H1 (cell line): ENCODE results near the gene SEMA6D. TPM values are rescaled to one million over a fixed set of nuclear protein-coding genes. Genes with fewer than 3 reads are reported as not detected.

Experiments
- CTCF ChIA-PET: fragments of 300-600 bp; sonication (Branson Sonifier 250); formaldehyde crosslinking; loops from one replicate; lab custom pipeline; 2021; ENCODE audit not compliant: partially characterized antibody; lab: Charles Lee
- POLR2A ChIA-PET: fragments of 300-600 bp; sonication (Branson Sonifier 250); formaldehyde crosslinking; loops from one replicate; lab custom pipeline; 2021; ENCODE audit warnings: inconsistent platforms; ENCODE audit not compliant: partially characterized antibody; lab: Charles Lee
- DNase-seq, 2 experiments: peaks; one replicate each; pipeline versions ENCODE4 v3.0.0 to v3.0.0-alpha.2; 2010 to 2022; ENCODE audit warnings: low spot score in 2 of 2, low read depth in 1 of 2, mixed read lengths in 1 of 2
- FAIRE-seq: peaks from 2 replicates; lab custom pipeline; 2011; peaks lifted over from hg19 to GRCh38; lab: Jason Lieb, UNC
- H2AFZ ChIP-seq: 2 replicates; pipeline ENCODE4 v1.8.1; 2012; ENCODE audit warnings: low read length, inconsistent platforms
- H2AK5ac ChIP-seq: 2 replicates; pipeline ENCODE4 v1.6.1; 2013; ENCODE audit warnings: low read depth, low read length
- H2BK120ac ChIP-seq: replicated peaks from 2 replicates; pipeline ENCODE3; 2013; ENCODE audit warnings: low read depth, low read length, inconsistent platforms
- H2BK12ac ChIP-seq: 2 replicates; pipeline ENCODE4 v1.6.1; 2013; ENCODE audit warnings: low read depth, low read length
- H2BK15ac ChIP-seq: 2 replicates; pipeline ENCODE4 v1.6.1; 2013; ENCODE audit warnings: low read length
- H2BK20ac ChIP-seq: 2 replicates; pipeline ENCODE4 v1.6.1; 2013; ENCODE audit warnings: low read length
- H2BK5ac ChIP-seq: 2 replicates; pipeline ENCODE4 v1.6.1; 2013; ENCODE audit warnings: low read depth, low read length
- H3K14ac ChIP-seq: 2 replicates; pipeline ENCODE4 v1.6.1; 2013; ENCODE audit warnings: inconsistent platforms; ENCODE audit not compliant: insufficient read length
- H3K18ac ChIP-seq: 2 replicates; pipeline ENCODE4 v1.6.1; 2013; ENCODE audit warnings: low read length; ENCODE audit errors: extremely low read depth
- H3K23ac ChIP-seq: 2 replicates; pipeline ENCODE4 v1.6.1; 2013; ENCODE audit warnings: inconsistent platforms; ENCODE audit not compliant: insufficient read length
- H3K23me2 ChIP-seq: 2 replicates; pipeline ENCODE4 v1.6.1; 2013; ENCODE audit warnings: low read depth, low read length
- H3K27ac ChIP-seq: 2 replicates; pipeline ENCODE4 v1.6.1; 2011; ENCODE audit warnings: low read depth, low read length, inconsistent platforms
- H3K27me3 ChIP-seq, 4 experiments: replicated peaks in 1 of 4; 1 replicate in 1 of 4; 2 replicates in 3 of 4; pipeline versions ENCODE4 v1.6.1 to v1.8.1; 2011 to 2013; ENCODE audit warnings: low read length in 3 of 4, mild to moderate bottlenecking in 3 of 4, inconsistent platforms in 2 of 4, mixed read lengths in 2 of 4, moderate library complexity in 1 of 4; ENCODE audit not compliant: control insufficient read depth in 3 of 4, insufficient read depth in 3 of 4; ENCODE audit errors: extremely low read depth in 1 of 4
- H3K36me3 ChIP-seq, 4 experiments: 2 replicates each; pipeline versions ENCODE4 v1.6.1 to v1.8.1; 2011 to 2013; ENCODE audit warnings: mild to moderate bottlenecking in 4 of 4, low read length in 3 of 4, moderate library complexity in 2 of 4, control low read depth in 1 of 4, inconsistent platforms in 1 of 4; ENCODE audit not compliant: insufficient read depth in 4 of 4, control insufficient read depth in 2 of 4
- H3K4ac ChIP-seq: replicated peaks from 2 replicates; pipeline ENCODE3; 2013; ENCODE audit warnings: low read length, low read depth, mixed read lengths, inconsistent platforms; ENCODE audit not compliant: insufficient read length
- H3K4me1 ChIP-seq, 4 experiments: replicated peaks in 1 of 4; 1 replicate in 1 of 4; 2 replicates in 3 of 4; pipeline versions ENCODE4 v1.6.1 to v1.8.1; 2011 to 2013; ENCODE audit warnings: low read length in 3 of 4, inconsistent platforms in 2 of 4, mixed read lengths in 1 of 4; ENCODE audit not compliant: insufficient read depth in 4 of 4, control insufficient read depth in 3 of 4
- H3K4me2 ChIP-seq, 2 experiments: 2 replicates each; pipeline versions ENCODE4 v1.6.1 to v1.8.1; 2011 to 2013; ENCODE audit warnings: low read depth in 2 of 2, low read length in 2 of 2, control low read depth in 1 of 2, inconsistent platforms in 1 of 2, mild to moderate bottlenecking in 1 of 2; ENCODE audit not compliant: insufficient read depth in 1 of 2
- H3K4me3 ChIP-seq, 4 experiments: fragments of 200-600, 300-600 bp in 1 of 4; sonication (generic), shearing (Covaris generic), sonication (Bioruptor Twin) in 1 of 4; 2 replicates each; pipeline versions ENCODE4 v1.5.1 to v1.8.1; 2011 to 2016; ENCODE audit warnings: low read length in 4 of 4, low read depth in 3 of 4, control low read depth in 2 of 4, inconsistent platforms in 2 of 4, mild to moderate bottlenecking in 2 of 4, mixed read lengths in 1 of 4, moderate library complexity in 1 of 4; ENCODE audit not compliant: insufficient read depth in 2 of 4; ENCODE audit errors: extremely low read depth in 1 of 4
- H3K56ac ChIP-seq: replicated peaks from 2 replicates; pipeline ENCODE3; 2013; ENCODE audit warnings: low read depth, mild to moderate bottlenecking, mixed read lengths, low read length, inconsistent platforms; ENCODE audit not compliant: insufficient read length
- H3K79me1 ChIP-seq: 2 replicates; pipeline ENCODE4 v1.6.1; 2013; ENCODE audit warnings: low read depth, low read length, control low read depth
- H3K79me2 ChIP-seq, 2 experiments: 2 replicates each; pipeline versions ENCODE4 v1.6.1 to v1.8.1; 2012 to 2013; ENCODE audit warnings: low read length in 2 of 2, mild to moderate bottlenecking in 2 of 2, inconsistent platforms in 1 of 2; ENCODE audit not compliant: insufficient read depth in 2 of 2, control insufficient read depth in 1 of 2
- H3K9ac ChIP-seq, 4 experiments: replicated peaks in 1 of 4; 1 replicate in 1 of 4; 2 replicates in 3 of 4; pipeline versions ENCODE4 v1.6.1 to v1.8.1; 2011 to 2013; ENCODE audit warnings: low read depth in 3 of 4, low read length in 3 of 4, control low read depth in 2 of 4, mild to moderate bottlenecking in 2 of 4, moderate library complexity in 2 of 4, inconsistent platforms in 1 of 4; ENCODE audit errors: extremely low read depth in 1 of 4
- H3K9me3 ChIP-seq, 2 experiments: 2 replicates each; pipeline versions ENCODE4 v1.6.1 to v1.8.1; 2012 to 2013; ENCODE audit warnings: mild to moderate bottlenecking in 2 of 2, moderate library complexity in 2 of 2, control low read depth in 1 of 2, inconsistent platforms in 1 of 2, low read depth in 1 of 2, low read length in 1 of 2, mixed read lengths in 1 of 2; ENCODE audit not compliant: insufficient read depth in 2 of 2
- H4K20me1 ChIP-seq, 2 experiments: replicated peaks in 1 of 2; 2 replicates each; pipeline versions ENCODE3 to v1.8.1; 2011 to 2013; ENCODE audit warnings: inconsistent platforms in 2 of 2, low read length in 2 of 2, mild to moderate bottlenecking in 1 of 2; ENCODE audit not compliant: insufficient read depth in 2 of 2, control insufficient read depth in 1 of 2
- H4K5ac ChIP-seq: 2 replicates; pipeline ENCODE4 v1.6.1; 2013; ENCODE audit warnings: low read length, low read depth, mixed read lengths, inconsistent platforms; ENCODE audit not compliant: insufficient read length
- H4K8ac ChIP-seq: 2 replicates; pipeline ENCODE4 v1.8.0; 2013; ENCODE audit warnings: mild to moderate bottlenecking, moderate library complexity, low read length, inconsistent platforms; ENCODE audit not compliant: insufficient read depth; ENCODE audit errors: extremely low read depth
- H4K91ac ChIP-seq: replicated peaks from 2 replicates; pipeline ENCODE3; 2013; ENCODE audit warnings: low read length, mixed read lengths, inconsistent platforms; ENCODE audit not compliant: insufficient read length
- CBX5 ChIP-seq: fragments of 300-800, 300-1000 bp; sonication (generic); IDR thresholded peaks from 2 replicates; pipeline ENCODE4 v1.7.1; 2016; ENCODE audit warnings: antibody characterized with exemption, low read length, low read depth
- CBX8 ChIP-seq: fragments of 300-800, 300-1000 bp; sonication (generic); IDR thresholded peaks from 2 replicates; pipeline ENCODE4 v1.7.1; 2016; ENCODE audit warnings: low read depth, low read length, borderline replicate concordance
- CHD1 ChIP-seq: IDR thresholded peaks from 2 replicates; pipeline ENCODE4 v1.6.1; 2012; ENCODE audit warnings: low read depth, low read length, improper control_type of control experiment
- GTF2F1 ChIP-seq: IDR thresholded peaks from 2 replicates; pipeline ENCODE4 v1.6.1; 2012; ENCODE audit warnings: low read depth, low read length, improper control_type of control experiment, borderline replicate concordance
- JUN ChIP-seq: IDR thresholded peaks from 2 replicates; pipeline ENCODE4 v1.6.1; 2011; ENCODE audit warnings: low read depth, mild to moderate bottlenecking, improper control_type of control experiment, low read length
- JUND ChIP-seq: IDR thresholded peaks from 2 replicates; pipeline ENCODE4 v1.6.1; 2011; ENCODE audit warnings: mild to moderate bottlenecking, improper control_type of control experiment, low read length
- KDM1A ChIP-seq: fragments of 200-600, 300-600 bp; sonication (generic); IDR thresholded peaks from 2 replicates; pipeline ENCODE4 v1.7.1; 2016; ENCODE audit warnings: mild to moderate bottlenecking, low read length, borderline replicate concordance
- POLR2AphosphoS5 ChIP-seq: IDR thresholded peaks from 2 replicates; pipeline ENCODE4 v1.6.1; 2011; ENCODE audit warnings: low read depth, low read length
- RBBP5 ChIP-seq: IDR thresholded peaks from 2 replicates; pipeline ENCODE4 v1.7.1; 2012; ENCODE audit warnings: low read depth, mild to moderate bottlenecking, inconsistent platforms, low read length, moderate library complexity, borderline replicate concordance
- SIN3A ChIP-seq, 2 experiments: IDR thresholded peaks in 1 of 2; conservative IDR thresholded peaks in 1 of 2; 2 replicates each; pipeline ENCODE4 v1.6.1; 2011 to 2012; ENCODE audit warnings: low read length in 2 of 2, improper control_type of control experiment in 1 of 2, low read depth in 1 of 2, mild to moderate bottlenecking in 1 of 2
- SP1 ChIP-seq: IDR thresholded peaks from 2 replicates; pipeline ENCODE4 v1.6.1; 2011; ENCODE audit warnings: low read depth, low read length
- SUZ12 ChIP-seq: fragments of 200-600 bp; sonication (generic); IDR thresholded peaks from 2 replicates; pipeline ENCODE4 v1.6.1; 2012; ENCODE audit warnings: mild to moderate bottlenecking, inconsistent platforms, low read length, moderate library complexity, mixed read lengths
- YY1 ChIP-seq: IDR thresholded peaks from 2 replicates; pipeline ENCODE4 v1.6.1; 2011; ENCODE audit warnings: low read depth, mild to moderate bottlenecking, low read length
- WGBS, 2 experiments: shearing (Covaris generic) in 1 of 2; methylation state at CpG; one replicate each; pipeline versions ENCODE4 v1.1.6 to v1.1.7; 2013 to 2015; ENCODE audit warnings: low lambda C conversion rate in 2 of 2, mixed read lengths in 2 of 2, inconsistent platforms in 1 of 2, low coverage in 1 of 2, missing lambda C conversion rate in 1 of 2; ENCODE audit not compliant: insufficient replicate concordance in 2 of 2, insufficient coverage in 1 of 2, insufficient read length in 1 of 2; ENCODE audit errors: extremely low coverage in 1 of 2, missing lambda C conversion rate in 1 of 2; 5-methylcytosine and 5-hydroxymethylcytosine counted together
- polyA plus RNA-seq, 7 experiments: library from polyadenylated mRNA; depleted of rRNA in 3 of 7; stranded (reverse) in 5 of 7; unstranded in 2 of 7; fragments of >200 nt in 5 of 7; fragments of 200-250 nt in 2 of 7; gene quantifications; 1 replicate in 5 of 7; 2 replicates in 1 of 7; 4 replicates in 1 of 7; pipeline versions ENCODE4 v1.2.1 to v1.2.3, GENCODE V29; 2011 to 2013; ENCODE audit warnings: missing spikeins in 2 of 7, mixed read lengths in 2 of 7
- total RNA-seq: library from RNA; stranded (reverse); fragmentation: NEBNext Ultra II Directional; extraction: Animal tissue kit (Norgen Biotek cat#: 25700); gene quantifications from 2 replicates; pipeline ENCODE4 v1.2.1, GENCODE V29; 2021

SEMA6D gene
- total and polyA plus RNA-seq, 2 of the 8 experiments (the other 6 are each of a cell fraction or from before 2014, with no cell fraction given) = 2.2 to 3.8 TPM

DNA sequence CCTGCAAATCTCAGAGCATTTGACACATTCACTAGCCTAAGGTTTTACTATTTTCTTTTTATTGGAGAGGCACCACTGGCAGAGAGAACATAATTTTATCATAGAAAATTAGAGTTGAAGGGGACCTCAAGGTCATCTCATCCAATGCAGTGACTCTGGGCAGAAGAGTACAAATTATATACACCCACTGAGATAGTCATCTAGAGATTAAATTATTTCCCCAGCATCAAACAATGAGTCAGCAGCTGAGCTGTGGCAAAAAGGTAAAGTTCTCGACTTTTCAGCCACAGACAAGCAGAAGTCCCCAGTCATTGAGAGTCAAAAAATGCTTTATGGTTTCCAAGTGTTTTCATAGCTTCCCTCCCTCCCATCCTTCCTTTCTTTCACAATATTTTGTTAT is 39.3 kb upstream of the SEMA6D start:
- H3K79me2 ChIP-seq = no peaks in the 10 kb centered on the region
- H3K18ac ChIP-seq = no peak overlapping the region
- H3K23ac ChIP-seq = no peak overlapping the region
- no peak overlapping the region for H3K4me2 ChIP-seq
- TF ChIP-seq CBX8 (no peak), SIN3A (conservative IDR thresholded peaks at IDR 0.05 in 1 of 2, IDR thresholded peaks at IDR 0.05 in 1 of 2; ENCODE audit: low read depth in 1 of 2, low read length in 2 of 2) (no peak), SUZ12 (no peak), SP1 (no peak), KDM1A (no peak), JUN (no peak), RBBP5 (no peak), JUND (no peak), GTF2F1 (no peak), YY1 (no peak), POLR2AphosphoS5 (no peak), CHD1 (no peak), CBX5 (no peak)
- H3K56ac ChIP-seq = no peak overlapping the region
- no peak overlapping the region for H3K9ac ChIP-seq
- H2AFZ ChIP-seq = no peak overlapping the region
- H3K4me3 ChIP-seq = no peak overlapping the region
- no peak overlapping the region for H2BK15ac ChIP-seq
- no peak for FAIRE-seq
- H3K23me2 ChIP-seq = no peaks in the 10 kb centered on the region
- POLR2A ChIA-PET = no interaction called here
- H3K27me3 ChIP-seq = no peaks in the 10 kb centered on the region
- H3K4me1 ChIP-seq = peaks cover 0 to 5% (median 0%) of the 10 kb centered on the region in 4 experiments; a peak in 2 of 7 replicates
- no peak overlapping the region for H3K4ac ChIP-seq
- no peak overlapping the region for H2AK5ac ChIP-seq
- H3K9me3 ChIP-seq = peaks cover 6 to 7% of the 10 kb centered on the region in 2 experiments; a peak in 2 of 4 replicates
- no peak overlapping the region for H2BK12ac ChIP-seq
- no peak overlapping the region for H4K8ac ChIP-seq
- H3K36me3 ChIP-seq = no peaks in the 10 kb centered on the region
- H3K79me1 ChIP-seq = no peaks in the 10 kb centered on the region
- no peaks in the 10 kb centered on the region for H4K20me1 ChIP-seq
- H2BK5ac ChIP-seq = no peak overlapping the region
- H3K27ac ChIP-seq = no peak overlapping the region
- no peak overlapping the region for H2BK120ac ChIP-seq
- no peak for DNase-seq
- CTCF ChIA-PET = interaction anchor here (0.6 to 1.3 kb wide), 4 partner anchors 10 to 430 kb away, joined by 3 to 4 read pairs (median 3); no protein-coding TSS in a partner anchor
- 80% methylated on average over 1 of the region's 1 CpG; no CpG with 5 or more reads in 1 of the 2 experiments for WGBS, 2 experiments
- no peak overlapping the region for H3K14ac ChIP-seq
- no peak overlapping the region for H2BK20ac ChIP-seq
- H4K91ac ChIP-seq = no peak overlapping the region
- H4K5ac ChIP-seq = no peak overlapping the region
